Activated naive CD4-positive, alpha-beta T cell treated with anti-CD3 and anti-CD28 coated beads for 36 hours (primary cell): Measurements from ENCODE around the gene MMP10. TPM values are rescaled to one million over a fixed set of nuclear protein-coding genes. Genes with fewer than 3 reads are reported as not detected.

Source experiments
- total RNA-seq, 2 experiments: library from RNA; stranded (reverse); gene quantifications; one replicate each; pipeline ENCODE4 v1.2.3, GENCODE V29; 2021

MMP10 gene
- total RNA-seq, 2 experiments from 2014 or later = not detected

Other genes with a start within 250 kb of the MMP10 start
- gene MMP7, start 249.9 kb downstream of the MMP10 start, total RNA-seq = not detected
- not detected for gene MMP20, start 155.3 kb downstream of the MMP10 start, total RNA-seq
- gene MMP27, start 74.9 kb downstream of the MMP10 start, total RNA-seq = not detected
- gene MMP8, start 55.7 kb downstream of the MMP10 start, total RNA-seq = not detected
- gene MMP1, start 17.5 kb upstream of the MMP10 start, total RNA-seq = not detected
- not detected for gene MMP3, start 63.0 kb upstream of the MMP10 start, total RNA-seq
- gene MMP12, start 94.4 kb upstream of the MMP10 start, total RNA-seq = not detected
- not detected for gene MMP13, start 175.1 kb upstream of the MMP10 start, total RNA-seq